ENCODE data around the gene TRAF2.

Gene TRAF2

DNA sequence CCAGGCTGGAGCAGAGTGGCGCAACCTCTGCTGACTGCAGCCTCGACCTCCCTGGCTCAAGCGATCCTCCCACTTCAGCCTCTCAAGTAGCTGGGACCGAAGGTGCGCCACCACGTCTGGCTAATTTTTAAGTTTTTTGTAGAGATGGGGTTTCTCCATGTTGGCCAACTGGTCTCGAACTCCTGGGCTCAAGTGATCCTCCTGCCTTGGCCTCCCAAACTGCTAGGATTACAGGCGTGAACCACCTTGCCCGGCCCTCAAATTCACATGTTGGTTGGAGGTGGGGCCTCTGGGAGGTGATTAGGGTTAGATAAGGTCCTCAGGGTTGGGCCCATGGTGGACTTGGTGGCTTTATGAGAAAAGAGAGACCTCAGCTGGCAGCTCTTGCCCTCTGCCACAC, 75.8 kb downstream of the TRAF2 start:
- no peak for DNase-seq (ENCODE audit: low read depth in 2 of 2)

DNA sequence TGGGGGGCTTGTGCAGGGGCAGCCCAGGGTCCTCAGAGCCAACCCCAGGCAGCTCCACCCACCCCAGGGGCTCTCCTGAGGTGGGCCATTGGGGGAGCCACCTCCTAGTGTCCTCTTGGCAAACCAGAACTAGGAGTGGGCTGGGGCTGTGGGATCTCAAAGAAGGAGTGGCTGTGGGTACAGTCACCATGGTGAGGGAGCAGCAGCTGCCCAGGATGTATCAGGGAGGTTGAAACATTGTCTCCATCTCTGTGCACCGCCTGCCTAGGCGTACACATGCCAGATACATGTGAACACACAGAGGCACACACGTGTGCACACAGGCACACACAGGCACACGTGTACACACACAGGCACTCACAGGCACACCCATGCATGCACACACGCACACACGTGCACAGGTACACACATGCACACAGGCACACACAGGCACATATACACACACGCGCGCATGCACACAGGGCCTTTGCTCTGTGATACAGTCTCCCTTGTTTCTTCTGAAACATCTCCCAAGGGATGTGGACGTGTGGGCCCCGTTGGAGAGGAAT, 76.5 kb downstream of the TRAF2 start:
- DNase-seq (ENCODE audit: low read depth in 2 of 2) = no peak

DNA sequence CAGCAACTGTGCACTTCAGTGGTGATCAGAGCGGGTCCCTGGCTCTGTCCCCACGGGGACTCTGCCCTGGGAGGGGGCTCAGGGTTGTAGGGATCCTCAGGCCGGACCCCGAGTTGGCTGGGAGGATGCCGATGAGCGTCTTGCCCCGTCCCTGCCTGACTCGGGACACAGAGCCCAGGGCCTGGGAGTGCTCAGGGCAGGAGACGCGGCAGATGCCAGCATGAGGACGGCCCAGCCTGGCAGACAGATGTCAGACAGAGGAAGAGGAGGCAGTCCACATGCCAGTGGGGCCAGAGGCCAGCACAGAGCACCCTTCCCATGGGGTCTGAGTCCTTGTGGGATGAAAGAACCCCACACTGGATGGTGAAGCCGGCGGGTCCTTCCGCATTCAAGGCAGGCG, 77.0 kb downstream of the TRAF2 start:
- DNase-seq (ENCODE audit: low read depth in 2 of 2) = no peak

DNA sequence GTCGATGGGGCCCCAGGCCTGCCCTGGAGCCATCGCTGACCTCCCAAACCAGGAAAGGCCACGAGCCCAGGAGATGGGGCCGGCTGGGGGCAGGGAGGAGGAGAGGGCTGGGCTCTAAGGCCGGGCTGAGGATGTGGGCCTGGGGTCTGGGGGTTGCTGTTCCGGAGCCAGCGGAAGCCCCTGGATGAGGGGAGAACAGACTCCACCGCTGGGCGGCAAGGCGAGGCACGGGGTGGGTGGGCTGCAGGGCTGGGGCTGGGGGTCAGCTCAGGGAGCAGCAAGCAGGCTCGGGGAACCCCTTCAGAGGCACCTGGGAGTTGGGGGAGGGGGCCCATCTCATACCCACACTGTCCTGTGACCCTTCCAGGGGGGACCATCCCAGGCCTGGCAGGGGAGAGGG, 77.4 kb downstream of the TRAF2 start:
- DNase-seq (ENCODE audit: low read depth in 2 of 2) = no peak

DNA sequence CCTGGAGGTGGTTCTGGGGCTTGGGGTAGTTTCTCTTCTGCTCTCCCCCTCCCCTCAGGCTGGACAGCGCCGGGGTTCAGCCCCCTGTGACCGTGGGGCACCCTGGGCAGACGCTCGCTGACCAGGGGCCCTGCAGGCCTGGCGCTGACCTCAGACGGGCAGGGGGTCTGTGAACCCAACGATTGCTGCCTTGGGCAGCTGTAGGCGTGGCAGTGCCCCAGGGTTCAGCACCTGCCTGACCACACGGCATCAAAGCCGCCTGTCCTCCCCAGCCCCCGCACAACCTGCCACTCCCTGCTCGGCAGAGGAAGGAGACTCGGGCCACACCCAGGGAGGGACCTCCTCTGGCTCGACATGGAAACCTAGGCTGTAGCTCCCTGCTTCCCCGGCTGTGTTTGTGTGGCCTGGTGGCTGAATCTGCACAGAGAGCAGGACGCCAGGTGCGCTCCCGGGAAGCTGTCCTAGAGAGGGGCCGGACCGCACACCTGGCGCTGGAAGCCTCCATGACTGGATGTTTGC, 77.9 kb downstream of the TRAF2 start:
- no peak for DNase-seq (ENCODE audit: low read depth in 2 of 2)

DNA sequence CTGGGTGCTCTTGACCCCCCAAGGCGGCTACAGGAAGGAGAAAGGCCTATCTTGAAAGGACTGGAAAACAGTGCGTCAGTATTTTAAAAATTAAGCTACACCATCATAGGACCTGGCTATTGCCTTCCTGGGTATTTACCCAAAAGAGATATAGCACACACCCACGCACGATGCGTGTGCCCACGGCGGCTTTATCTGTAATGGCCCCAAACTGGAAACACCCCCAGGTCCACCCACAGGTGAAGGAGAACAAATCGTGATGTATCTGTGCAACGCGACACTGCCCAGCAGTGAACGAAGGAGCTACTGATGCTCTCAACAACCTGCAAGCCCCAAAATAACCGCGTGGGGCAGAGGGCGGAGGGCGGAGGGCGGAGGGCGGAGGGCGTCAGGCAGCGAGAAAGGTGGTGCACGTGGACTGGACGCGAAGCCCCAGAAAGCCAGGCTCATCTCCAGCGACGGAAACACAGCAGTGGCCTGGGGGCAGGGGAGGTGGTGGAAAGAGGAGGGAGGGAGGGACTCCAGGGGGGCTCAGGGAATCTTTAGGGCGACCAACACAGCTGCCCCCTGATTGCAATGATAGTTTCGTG, 78.6 kb downstream of the TRAF2 start:
- DNase-seq (ENCODE audit: low read depth in 2 of 2) = no peak

GRCh38 chr9:136965771-136966484, 79.6 kb downstream of the TRAF2 start:
- DNase-seq (ENCODE audit: low read depth in 2 of 2) = no peak

DNA sequence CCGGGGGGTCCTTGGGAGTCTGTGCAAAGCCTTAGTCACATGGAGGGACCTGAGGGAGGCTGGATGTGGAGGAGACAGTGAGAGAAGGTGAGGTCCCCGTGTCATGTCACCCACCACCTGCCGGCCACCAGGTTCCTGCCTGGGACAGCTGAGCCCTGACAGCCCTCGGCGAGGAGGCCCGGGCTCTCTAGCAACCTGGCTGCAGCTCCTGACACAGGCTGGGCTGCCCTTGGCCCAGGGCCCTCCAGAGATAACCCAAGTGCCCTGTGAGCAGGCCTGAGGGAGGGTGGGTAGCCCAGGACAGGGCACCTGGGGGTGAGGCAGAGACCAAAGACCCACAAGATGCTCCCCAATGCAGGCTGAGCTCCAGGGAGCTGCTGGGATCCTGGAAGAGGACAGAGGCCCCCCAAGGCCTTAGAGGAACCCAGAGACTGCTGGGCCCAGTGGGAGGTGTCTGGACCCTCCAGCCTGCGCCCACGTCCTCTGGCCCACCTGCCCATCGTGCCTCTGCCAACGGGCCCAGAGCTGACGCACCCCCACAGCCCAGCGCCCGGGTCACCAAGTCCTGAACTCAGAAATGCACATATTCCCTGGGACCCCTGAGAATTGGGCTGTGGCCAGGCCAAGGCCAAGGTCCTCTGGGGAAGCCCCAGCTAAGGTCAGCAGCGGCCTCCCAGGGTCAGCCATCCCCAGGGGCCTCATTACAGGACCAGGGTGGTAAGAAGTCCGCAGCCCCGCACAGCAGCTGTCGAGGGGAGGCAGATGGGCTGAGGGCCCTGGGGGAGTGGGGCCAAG, 82.2 kb downstream of the TRAF2 start:
- no peak for DNase-seq (ENCODE audit: low read depth in 2 of 2)

DNA sequence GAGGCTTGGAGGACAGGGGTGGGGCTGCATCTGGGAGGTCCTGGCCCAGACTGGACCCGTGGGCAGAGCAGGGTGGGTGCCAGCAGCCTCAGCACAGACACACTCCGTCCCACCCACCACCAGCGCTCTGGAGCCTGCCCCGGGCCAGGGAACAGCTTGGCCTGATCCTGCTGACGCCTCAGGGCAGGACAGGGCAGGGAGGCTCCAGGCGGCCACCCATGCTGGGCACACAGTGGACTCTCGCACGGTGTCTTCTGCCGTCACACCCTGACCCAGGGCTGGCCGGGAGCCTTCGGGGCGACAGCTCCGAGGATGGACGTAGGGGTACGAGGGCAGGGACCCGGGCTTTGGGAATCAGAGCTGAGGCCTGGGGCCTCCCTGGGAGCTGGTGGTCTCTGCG, 82.8 kb downstream of the TRAF2 start:
- no peak for DNase-seq (ENCODE audit: low read depth in 2 of 2)

GRCh38 chr9:136969774-136970173, 83.5 kb downstream of the TRAF2 start:
- DNase-seq (ENCODE audit: low read depth in 2 of 2) = no peak

GRCh38 chr9:136970361-136970760, 84.0 kb downstream of the TRAF2 start:
- DNase-seq (ENCODE audit: low read depth in 2 of 2) = no peak

DNA sequence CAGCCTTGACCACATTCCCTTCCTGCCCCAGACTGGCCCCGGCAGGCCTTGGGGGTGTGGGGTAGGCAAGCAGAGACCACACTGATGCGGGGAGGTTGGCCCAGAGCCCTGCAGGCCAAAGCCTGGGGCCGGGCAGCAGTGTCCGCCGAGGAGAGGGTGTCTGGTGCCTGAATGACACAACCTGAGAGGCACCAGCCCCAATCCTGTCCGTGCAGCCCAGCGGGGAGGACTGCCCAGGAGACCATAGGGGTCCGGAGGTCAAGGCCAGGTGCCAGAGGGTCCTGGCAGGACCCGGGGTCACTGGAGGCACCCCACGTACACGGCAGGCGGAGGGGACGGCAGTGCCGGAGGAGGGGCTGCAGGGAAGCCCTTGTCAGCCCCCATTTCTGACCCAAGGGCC, 85.4 kb downstream of the TRAF2 start:
- DNase-seq (ENCODE audit: low read depth in 2 of 2) = no peak

DNA sequence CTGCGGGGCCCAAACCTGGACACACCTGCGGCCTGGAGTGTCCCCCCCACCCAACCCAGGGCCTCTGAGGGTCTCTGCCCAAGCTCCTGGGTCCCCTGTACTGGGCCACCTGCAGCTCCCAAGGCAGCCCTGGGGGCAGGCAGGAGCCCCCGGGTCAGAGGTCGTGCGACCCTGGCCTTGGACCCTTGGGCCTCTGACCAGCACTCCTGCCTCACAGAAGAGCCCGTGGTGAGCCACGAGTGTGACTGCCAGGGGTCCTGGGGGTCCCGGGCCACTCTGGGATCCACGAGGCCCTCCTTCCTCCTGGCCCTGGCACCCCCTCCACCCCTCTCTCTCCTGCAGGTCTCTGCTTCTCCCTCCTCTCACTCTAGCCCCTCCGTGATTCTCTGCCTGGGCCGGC, 86.0 kb downstream of the TRAF2 start:
- DNase-seq (ENCODE audit: low read depth in 2 of 2) = no peak

GRCh38 chr9:136972743-136973142, 86.4 kb downstream of the TRAF2 start:
- no peak for DNase-seq (ENCODE audit: low read depth in 2 of 2)

- DNase-seq (ENCODE audit: low read depth in 2 of 2) = no peak
Measured at GRCh38 chr9:136973618-136974617, 87.6 kb downstream of the TRAF2 start.

- DNase-seq (ENCODE audit: low read depth in 2 of 2) = no peak
Measured at GRCh38 chr9:136974817-136975535, 88.7 kb downstream of the TRAF2 start.

- no peak for DNase-seq (ENCODE audit: low read depth in 2 of 2)
Measured at GRCh38 chr9:136975644-136976043, 89.3 kb downstream of the TRAF2 start.
